ENCODE results near the gene LTA4H.

- TF ChIP-seq, protein P1, sequence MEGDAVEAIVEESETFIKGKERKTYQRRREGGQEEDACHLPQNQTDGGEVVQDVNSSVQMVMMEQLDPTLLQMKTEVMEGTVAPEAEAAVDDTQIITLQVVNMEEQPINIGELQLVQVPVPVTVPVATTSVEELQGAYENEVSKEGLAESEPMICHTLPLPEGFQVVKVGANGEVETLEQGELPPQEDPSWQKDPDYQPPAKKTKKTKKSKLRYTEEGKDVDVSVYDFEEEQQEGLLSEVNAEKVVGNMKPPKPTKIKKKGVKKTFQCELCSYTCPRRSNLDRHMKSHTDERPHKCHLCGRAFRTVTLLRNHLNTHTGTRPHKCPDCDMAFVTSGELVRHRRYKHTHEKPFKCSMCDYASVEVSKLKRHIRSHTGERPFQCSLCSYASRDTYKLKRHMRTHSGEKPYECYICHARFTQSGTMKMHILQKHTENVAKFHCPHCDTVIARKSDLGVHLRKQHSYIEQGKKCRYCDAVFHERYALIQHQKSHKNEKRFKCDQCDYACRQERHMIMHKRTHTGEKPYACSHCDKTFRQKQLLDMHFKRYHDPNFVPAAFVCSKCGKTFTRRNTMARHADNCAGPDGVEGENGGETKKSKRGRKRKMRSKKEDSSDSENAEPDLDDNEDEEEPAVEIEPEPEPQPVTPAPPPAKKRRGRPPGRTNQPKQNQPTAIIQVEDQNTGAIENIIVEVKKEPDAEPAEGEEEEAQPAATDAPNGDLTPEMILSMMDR (conservative IDR thresholded peaks at IDR 0.05) = no peak
- no peak for TF ChIP-seq EZH2 (IDR thresholded peaks at IDR 0.05; ENCODE audit: low read depth)
Observed at GRCh38 chr12:96049101-96049500, 13.7 kb upstream of the LTA4H start.

All from PC-9 (cell line).